HG02642 (cell line): ENCODE results near the gene CHI3L1.

Source experiments
- ATAC-seq: cut with Tn5 transposase; IDR thresholded peaks from one replicate; pipeline ENCODE4 v1.9.1; 2021; ENCODE audit warnings: mild to moderate bottlenecking; ENCODE audit not compliant: unreplicated experiment, poor library complexity

The CHI3L1 gene

DNA sequence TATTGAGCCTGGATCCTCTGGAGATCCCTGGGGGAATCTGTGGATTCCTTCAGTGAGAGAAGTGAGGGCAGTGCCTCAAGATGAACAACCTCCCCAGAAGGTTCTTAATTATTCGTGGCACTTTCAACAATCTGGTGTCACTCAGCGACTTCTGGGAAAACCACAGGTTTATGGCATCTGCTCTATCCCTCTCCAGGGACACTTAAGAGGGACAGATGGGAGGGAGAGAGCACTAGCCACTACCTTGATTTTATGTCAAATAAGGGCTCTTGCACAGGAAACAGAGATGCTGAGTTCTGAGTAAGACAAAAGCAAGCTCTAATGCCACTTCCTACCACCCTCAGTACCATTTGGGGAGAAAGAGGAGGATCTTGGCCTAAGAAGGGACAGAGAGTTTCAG lies 21.2 kb upstream of the CHI3L1 start:
- no peak for ATAC-seq

DNA sequence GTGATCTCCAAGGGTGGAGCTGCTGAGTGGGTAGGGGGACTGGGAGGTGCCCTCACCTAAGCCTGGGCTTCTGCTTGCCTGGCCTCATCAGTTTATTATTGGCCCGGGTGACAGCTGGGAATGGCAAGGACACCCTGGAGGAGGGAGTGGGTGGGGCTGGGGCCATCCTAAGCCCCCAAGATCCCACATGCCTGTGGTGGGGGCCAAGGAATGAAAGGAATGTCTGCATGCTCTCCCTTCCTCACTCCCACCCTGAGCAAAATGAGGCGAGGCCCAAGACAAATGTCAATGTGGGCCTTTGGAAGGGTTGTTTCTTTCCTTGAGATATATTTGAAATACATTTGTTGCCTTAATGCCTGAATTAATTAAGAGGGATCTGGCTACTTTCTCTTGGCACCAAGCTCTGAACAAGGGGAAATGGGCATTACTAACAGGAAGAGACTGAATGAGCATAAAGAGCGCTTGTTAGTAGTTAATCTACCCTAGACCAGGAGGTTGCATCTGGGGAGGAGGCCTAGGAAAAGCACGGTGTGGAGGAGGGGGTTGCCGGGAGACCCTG lies 19.7 kb upstream of the CHI3L1 start:
- ATAC-seq = no peak

DNA sequence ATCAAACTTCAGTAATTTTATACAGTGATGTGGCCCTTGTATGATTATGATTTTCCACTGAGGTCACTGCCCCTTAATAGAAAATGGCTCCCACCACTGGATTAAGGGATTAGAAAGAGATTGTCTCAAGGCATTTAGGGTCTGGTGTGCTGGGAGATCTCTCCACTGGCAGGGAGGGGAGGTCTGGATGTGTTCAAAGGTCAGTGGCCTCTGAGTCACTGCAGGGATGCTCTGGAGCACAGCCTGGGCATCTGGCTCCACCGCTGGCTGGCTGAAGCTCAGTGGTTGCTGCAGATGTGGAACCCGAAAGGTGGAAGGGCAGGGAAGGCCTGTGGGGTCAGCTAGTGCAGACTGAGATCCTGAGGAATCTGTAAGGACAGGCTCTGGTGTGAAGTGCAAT lies 18.3 kb upstream of the CHI3L1 start:
- no peak for ATAC-seq

DNA sequence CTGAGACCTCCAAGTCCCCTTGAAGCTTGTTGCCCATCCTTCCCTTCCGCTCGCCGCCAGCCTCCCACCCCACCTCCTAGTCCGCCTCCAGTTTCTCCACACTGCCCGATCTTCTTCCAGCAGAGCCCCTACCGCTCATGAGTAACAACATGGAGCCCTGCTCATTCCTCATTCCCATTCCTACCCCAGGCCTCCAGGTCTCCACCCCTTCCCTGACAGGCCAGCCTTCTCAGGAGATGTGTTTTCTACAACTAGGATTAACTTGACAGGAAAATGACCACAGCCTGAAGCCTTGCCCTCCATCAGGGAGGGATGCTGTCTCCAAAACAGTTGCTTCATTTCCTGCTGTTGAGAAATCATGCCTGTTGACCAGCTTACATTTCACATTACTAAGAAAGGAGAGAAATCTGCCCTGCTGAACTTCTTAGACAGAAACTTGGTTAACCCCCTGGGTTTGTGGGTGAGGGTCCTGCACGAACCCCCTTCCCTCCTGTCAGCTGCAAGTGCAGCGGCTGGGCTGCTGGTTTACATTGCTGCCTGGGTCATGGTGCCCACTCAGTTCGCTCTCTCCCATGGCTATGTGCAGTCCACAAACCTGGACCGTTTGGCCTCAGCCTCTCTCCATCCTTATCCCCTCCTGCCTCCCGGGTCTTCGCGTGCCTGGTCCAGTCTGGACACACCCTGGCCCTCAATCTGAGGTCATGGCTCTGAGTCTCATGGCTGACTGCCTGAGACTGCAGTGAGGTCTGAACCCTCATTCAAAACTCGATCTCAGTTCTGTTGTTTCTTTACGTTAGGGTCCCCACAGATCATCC lies 16.1 kb upstream of the CHI3L1 start:
- no peak for ATAC-seq

DNA sequence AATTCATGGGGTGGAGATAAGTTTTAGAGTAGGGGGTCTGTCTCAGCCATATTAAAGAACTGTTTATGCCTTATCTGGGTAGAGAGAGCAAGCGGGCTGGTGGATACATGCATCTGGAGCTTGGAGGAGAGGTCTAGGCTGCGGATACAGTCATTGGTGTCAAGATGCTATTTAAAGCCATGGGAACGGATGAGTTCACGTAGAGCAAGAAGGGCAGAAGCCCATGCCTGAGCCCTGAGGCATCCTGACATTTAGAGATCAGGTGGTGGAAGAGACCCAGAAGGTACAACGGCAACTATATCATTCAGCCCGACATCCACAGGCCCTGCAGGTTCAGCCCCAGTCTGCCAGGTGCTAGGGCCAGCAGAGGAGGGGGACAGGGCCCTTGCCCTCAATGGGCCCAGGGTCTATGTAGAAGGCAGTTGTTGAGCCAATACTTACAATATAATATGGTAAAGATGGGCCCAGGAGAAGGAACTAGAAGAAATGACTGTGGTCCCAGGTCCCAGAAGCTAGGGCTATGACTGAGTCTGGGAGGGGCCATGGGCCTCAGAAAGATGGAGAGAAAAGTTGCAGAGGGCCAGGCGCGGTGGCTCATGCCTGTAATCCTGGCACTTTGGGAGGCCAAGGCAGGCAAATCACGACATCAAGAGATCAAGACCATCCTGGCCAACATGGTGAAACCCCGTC lies 15.2 kb upstream of the CHI3L1 start:
- ATAC-seq = no peak

DNA sequence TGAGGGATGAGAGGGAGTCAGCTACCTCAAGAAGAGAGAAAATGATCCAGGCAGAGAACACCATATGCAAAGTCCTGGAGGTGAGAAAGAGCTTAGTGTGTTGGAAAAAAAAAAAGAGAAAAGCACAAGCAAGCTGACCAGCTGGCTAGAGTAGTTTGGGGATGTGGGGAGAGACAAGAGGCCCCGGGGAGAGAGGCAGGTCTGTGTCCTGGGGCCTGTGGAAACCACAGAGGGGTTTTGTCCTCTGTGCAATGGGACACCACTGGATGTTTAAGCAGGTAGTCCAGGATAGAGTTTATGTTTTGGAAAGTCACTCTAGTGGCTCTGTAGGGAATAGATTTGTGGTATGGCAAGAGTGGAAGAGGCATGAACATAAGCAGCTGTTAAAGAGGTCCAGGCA lies 14.4 kb upstream of the CHI3L1 start:
- ATAC-seq = no peak

DNA sequence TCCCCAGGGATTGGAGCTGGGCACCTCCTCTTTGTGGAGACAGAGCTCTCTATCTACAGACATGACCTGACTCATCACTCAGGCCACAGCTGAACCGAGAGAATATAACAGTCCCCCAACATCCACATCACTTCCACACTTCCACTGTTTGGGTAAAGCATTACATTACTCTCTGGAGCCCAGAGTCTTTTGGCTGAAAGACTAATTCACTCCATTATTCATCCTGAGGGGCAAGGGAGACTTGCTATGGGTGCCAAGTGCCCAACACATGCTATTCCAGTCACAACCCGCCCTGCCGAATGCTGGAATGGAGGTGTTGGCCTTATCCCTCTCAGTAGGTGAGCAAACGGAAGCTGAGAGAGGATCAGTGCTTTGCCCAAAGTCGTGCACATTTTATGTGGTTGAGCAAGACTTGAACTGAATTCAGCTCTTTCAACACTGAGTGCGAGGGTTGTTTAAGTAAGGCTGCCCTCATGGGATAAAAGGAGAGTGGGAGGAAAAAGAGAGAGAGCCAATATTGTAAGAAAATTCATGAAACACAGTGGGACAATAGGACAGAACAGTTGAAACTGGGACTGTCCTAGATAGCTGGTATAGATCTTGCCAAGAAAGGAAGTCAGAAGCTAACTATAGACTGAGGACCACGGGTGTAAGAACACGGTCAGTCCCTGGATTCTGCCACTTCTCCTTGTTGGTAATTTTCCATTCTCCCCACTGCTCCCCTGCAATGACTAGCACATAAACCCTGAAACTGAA lies 13.5 kb upstream of the CHI3L1 start:
- ATAC-seq = no peak

DNA sequence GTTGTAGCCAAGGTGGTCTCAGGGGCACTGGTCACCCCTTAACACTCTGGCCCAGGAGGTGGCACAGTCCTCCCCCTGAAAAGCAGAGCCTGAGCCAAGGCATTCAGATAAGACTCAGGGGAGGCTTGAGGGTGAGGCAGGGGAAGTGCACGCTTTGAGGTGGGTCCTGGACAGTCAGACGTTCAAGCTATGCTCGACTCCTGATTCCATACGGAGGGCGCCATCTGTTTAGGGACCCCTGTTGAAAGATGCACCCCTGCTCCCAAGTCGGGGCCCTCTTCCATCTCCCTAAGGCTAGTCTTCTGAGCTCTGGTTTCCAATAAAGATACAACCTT lies 12.9 kb upstream of the CHI3L1 start:
- no peak for ATAC-seq

DNA sequence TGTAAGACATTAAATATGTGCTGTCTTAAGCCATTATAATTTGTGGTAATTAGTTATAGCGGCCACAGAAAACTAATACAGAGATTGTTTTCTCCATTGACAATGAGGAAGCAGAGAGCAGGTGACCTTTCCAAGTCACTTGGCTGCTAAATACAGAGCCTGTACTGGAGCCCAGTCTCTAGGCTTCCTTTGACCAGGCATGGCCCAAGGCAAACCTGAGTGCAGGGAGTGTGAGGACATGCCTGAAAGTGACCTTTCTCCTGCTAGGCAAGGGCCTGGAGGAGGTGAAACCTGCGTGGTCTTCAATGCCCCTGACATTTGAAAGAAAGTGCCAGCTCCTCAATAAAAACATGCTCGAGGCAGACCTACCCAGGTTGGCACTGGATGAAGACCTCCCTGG lies 12.5 kb upstream of the CHI3L1 start:
- ATAC-seq = no peak

DNA sequence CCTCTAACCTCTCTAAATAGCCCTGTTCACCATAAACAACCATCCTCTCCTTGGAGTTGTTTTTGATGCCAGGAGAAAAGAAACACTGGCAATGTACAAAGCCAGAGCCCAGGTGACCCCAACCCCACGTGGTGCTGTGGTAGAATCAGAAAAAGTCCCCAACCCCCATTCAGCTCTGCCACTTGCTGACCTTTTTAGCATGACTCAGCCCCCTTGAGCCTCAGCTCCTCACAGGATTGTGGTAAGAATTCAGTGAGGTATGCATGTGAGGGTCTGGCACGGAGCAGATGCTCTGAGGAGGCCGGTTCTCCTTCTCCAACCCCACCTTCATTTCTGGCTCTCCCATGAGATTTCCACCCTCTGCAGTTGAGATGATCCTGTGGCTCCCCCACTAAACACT lies 11.1 kb upstream of the CHI3L1 start:
- ATAC-seq = no peak

DNA sequence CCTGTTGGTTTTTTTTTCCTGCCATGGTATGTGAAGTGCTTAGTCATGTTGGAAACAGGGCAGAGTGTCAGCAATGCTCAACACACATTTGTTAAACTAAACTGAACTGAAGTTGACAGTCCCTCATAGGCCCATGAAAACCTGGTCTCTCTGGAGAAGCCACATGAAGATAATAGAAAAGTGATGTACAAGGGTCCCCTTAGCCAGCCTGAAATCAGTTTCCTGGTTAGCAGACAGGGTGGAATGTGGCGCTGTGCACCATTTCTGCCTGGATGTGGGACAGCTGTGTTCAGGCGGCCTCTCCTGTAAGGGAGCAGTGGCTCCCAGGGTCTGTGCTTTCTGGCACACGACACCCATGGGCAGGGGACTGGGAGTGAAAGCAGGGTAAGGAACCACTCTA lies 9.9 kb upstream of the CHI3L1 start:
- ATAC-seq = no peak

DNA sequence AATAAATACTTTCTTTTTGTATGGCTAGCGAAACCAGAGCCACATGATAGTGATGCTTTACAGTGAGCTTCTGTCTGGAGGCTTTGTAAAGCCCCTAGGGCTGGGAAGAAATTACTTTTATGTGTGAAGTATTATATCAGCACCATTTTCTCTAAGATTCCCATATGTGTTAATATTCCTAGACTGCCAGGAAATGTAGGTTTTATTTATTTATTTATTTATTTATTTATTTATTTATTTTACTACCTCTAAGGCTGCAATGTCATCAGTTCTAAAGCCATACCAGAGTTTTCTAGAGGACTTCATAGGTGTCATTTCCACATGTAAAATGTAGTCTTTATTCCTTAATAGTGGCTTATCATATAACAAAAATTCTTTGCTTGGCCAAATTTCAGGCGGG lies 4.4 kb upstream of the CHI3L1 start:
- no peak for ATAC-seq

DNA sequence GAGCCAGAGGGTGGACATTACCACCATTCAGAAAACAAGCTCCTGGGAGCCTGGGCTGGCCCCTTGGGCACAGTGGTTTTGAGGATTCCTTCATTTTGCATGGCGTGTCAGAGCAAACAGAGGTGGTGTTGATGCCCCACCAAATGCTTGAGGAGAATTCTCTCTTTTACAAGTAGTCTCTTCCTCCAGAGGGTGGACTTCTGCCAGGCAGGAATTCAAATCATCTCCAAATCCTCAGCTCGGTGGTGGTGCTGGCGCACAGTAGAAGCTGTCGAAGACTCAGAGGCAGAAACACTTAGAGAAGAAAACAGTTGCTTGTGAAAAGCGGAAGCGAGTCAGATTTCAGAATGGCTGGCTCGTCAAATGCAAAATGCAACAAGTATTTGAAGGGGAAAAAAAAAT lies 3.4 kb upstream of the CHI3L1 start:
- no peak for ATAC-seq

DNA sequence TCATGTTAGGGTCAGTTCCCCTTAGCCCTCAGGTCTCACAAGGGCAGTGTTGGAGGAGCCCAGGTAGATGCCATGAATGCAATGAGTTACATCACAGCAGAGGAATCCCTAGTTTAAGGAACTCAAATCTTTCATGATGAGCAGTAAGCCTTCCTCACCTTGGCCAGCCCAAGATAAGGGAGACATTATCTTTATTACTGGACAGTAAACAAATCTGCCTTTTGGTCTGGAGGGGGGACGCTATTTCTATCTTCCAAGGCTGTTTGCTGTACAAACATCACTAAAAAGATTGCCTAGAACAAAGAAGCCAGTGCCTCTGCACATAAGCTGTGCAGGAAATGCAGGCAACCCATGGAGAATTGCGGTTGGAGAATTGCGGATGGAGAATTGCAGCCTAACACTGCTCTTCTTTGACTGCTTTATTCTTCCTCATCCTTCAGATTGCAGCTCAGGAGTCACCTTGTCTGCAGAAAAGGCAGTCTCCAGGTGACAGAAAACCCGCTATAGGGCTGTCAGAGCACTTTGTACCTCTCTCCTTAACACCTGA lies 2.3 kb upstream of the CHI3L1 start:
- no peak for ATAC-seq

DNA sequence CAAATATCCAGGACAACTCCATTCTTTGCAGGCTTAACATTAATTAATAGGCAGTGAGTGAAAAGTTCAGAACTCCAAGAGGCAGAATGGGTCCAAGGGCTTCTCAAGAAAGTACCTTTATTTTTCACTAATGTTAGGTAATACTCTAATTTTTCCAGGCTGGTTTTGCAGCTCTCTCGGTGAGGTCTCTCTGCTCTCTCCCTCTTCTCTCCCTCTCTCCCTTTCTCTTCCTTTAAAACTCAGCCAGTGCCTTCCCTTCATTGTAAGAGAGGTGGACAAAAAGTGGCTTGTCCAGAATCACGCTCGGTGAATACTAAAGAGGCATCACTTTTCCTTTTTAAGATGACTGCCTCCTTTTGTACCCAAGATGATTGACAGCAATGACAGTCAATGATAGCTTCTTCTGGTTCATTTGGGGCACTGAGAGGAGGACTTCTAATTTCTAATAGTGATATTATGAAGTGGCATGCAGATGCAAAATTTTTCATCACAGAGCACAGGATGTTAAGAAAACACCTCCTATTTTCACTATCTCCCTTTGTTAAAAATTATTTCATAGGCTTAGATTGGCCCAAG lies 1.3 kb upstream of the CHI3L1 start:
- no peak for ATAC-seq

DNA sequence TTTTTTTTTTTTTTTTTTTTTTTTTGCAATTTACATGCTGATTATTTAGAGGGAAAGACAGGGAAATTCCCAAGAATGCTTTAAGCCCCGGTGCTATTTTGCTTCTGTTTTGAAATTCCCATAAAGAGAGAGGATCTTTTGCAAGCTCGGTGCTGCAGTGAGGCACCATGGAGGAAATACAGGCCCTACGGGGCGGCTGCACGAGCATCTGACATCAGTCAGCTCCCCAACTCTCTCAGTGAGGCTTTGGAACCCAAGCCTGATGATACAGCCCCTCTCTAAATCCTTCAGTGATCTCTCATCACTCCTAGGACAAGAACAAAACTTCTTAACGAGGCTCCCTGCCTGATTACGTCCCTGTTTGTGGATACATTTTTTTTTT lies 791 bp upstream of the CHI3L1 start:
- no peak for ATAC-seq

DNA sequence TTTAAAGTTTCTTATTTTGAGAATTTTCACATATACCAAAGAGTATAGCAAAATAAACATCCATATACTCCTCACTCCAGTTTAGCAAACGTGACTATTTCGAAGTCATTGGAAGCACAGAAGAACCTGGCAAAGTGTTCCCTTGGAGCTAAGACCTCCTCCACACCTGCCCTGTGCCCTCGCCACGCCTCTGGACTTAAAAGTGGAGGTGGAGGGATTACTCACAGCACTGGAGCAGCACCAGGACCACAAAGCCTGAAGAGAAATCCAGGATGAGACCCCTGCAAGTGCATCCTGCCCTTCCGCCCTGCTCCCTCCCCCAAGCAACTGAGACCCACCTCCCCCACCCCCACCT lies 436 bp downstream of the CHI3L1 start:
- no peak for ATAC-seq

DNA sequence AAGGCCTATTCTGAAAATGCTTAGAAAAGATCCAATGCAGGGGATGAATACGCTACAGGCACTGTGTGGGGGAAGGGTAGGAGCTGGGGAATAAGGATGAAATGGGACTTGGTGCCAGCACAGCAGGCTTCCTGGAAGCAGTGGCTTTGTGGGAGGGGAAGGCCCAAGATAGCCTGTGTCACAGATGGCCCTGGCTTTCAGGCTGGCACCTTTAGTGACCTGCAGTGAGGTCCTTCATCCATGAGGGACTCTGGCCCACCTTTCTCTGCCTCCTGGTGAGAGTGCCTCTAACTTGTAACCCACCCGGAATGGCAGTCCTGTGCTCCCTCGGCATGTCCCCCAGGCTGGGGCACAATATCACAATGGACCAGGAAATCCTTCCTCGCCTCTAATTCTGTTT lies 919 bp downstream of the CHI3L1 start:
- ATAC-seq = no peak

DNA sequence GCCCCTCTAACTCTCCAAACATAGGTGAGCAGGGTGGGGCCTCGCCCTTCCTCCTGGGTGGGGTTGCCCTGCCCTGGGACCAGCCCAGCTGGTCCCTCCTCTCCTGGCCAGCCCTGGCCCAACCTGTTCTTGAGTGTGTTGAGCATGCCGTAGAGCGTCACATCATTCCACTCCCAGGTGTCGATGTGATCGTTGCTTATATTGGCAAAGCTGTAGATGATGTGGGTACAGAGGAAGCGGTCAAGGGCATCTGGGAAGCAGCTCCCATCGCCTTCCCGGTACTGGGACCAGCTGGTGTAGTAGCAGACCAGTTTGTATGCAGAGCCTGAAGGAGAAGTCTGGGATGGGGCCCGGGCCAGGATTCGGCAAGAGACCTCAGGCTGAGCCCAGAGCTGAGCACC lies 1.4 kb downstream of the CHI3L1 start:
- no peak for ATAC-seq

DNA sequence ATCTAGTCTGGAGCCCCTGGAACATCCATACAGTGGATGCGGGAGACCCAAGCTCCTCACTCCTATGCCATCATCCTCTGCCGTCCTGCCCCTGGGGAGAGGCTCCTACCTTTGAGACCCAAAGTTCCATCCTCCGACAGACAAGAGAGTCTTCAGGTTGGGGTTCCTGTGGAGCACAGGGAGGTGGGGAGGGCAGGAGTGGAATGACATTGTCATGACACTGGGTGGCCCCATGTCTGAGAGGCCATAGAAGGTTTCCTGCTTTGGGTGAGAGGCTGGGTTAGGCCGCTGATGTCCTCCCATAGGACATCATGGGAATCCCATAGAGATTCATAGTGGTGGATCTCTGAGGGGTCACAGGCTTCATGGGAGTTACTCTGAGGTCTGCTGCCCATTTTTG lies 2.0 kb downstream of the CHI3L1 start:
- ATAC-seq = no peak

DNA sequence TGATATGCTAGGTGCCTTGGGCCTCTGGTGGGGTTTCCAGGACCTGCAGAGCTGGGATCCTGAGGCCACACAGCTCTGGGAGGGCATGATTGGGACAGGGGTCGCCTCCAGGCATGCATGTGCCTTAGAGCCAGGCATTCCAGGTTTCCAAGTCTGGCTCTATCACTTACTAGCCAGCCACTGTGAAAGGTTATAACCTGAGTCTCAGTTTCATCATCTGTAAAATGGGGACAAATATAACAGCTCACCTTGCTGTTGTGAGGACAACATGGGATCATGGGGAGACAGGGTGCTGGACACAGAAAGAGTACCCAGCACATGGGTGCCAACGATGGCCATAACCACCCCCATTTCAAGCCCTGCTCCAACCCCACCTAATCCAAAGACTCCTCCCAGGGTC lies 2.7 kb downstream of the CHI3L1 start:
- no peak for ATAC-seq
